Skeletal muscle tissue (tissue), 4 donors: ENCODE data around the gene OR8S1. TPM values are rescaled to one million over a fixed set of nuclear protein-coding genes. Genes with fewer than 3 reads are reported as not detected.
"Not testable (repeated sequence)": the region's sequence is repeated elsewhere in the genome, so short reads cannot be mapped to it uniquely, and the experiment has no call there.

Source experiments
- H3K27ac ChIP-seq: one replicate; pipeline ENCODE4 v1.7.0; 2013; ENCODE audit warnings: mild to moderate bottlenecking, low read depth, low read length, inconsistent platforms
- H3K27me3 ChIP-seq, 3 donors: one replicate each; pipeline ENCODE4 v1.7.0; 2013; ENCODE audit warnings: low read length in 3 of 3; ENCODE audit not compliant: control insufficient read depth in 3 of 3, insufficient read depth in 3 of 3
- H3K36me3 ChIP-seq, 3 donors: one replicate each; pipeline ENCODE4 v1.7.0; 2013; ENCODE audit warnings: low read length in 3 of 3; ENCODE audit not compliant: control insufficient read depth in 3 of 3, insufficient read depth in 3 of 3
- H3K4me1 ChIP-seq, 3 donors: one replicate each; pipeline ENCODE4 v1.7.0; 2013; ENCODE audit warnings: low read length in 3 of 3, mild to moderate bottlenecking in 3 of 3; ENCODE audit not compliant: control insufficient read depth in 3 of 3, insufficient read depth in 3 of 3
- H3K4me3 ChIP-seq, 3 donors: one replicate each; pipeline ENCODE4 v1.7.0; 2013; ENCODE audit warnings: low read length in 3 of 3
- H3K9ac ChIP-seq, 3 donors: one replicate each; pipeline ENCODE4 v1.7.0; 2013; ENCODE audit warnings: low read length in 3 of 3, mild to moderate bottlenecking in 3 of 3, moderate library complexity in 2 of 3, low read depth in 1 of 3
- H3K9me3 ChIP-seq, 3 donors: one replicate each; pipeline ENCODE4 v1.7.0; 2013; ENCODE audit warnings: low read length in 3 of 3; ENCODE audit not compliant: control insufficient read depth in 3 of 3
- total RNA-seq: library from RNA; depleted of rRNA; stranded (reverse); fragments of >200 nt; gene quantifications from one replicate; pipeline ENCODE4 v1.2.3, GENCODE V29; 2014
- donor health status: Osteomylitis.

The OR8S1 gene
- total RNA-seq, 1 donor from 2014 or later: not detected

DNA sequence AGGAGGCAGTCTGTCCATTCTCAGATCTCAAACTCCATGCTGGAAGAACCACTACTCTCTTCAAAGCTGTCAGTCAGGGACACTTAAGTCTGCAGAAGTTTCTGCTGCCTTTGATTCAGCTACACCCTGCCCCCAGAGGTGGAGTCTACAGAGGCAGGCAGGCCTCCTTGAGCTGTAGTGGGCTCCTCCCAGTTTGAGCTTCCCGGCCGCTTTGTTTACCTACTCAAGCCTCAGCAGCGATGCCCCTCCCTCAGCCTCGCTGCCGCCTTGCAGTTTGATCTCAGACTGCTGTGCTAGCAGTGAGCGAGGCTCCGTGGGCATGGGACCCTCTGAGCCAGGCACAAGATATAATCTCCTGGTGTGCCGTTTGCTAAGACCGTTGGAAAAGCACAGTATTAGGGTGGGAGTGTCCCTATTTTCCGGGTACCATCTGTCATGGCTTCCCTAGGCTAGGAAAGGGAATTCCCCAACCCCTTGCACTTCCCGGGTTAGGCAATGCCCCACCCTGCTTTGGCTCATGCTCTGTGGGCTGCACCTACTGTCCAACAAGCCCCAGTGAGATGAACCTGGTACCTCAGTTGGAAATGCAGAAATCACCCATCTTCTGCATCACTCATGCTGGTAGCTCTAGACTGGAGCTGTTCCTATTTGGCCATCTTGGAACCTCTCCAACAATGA, 28.4 kb downstream of the OR8S1 start:
- not testable (repeated sequence) for H3K4me3 ChIP-seq, H3K9me3 ChIP-seq, H3K27me3 ChIP-seq, H3K27ac ChIP-seq, H3K9ac ChIP-seq, H3K4me1 ChIP-seq, H3K36me3 ChIP-seq

DNA sequence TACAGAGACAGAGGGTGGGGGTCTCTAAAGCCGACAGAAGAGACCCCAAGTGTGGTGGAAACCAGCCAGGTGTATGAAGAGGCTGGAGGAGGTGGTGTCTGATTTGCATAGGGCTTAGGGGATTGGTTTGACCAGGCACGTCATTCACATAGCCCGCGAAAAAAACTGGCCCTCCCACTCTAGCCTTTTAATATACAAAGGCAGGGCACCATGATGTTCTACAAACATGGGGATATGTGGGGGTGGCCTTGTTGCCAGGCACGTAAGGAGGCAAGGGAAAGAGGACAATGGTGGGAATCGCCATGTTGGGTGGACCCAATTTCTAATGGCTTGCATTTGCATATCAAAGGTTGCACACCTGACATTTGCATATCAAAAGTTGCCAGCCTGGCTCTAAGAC, 31.2 kb downstream of the OR8S1 start:
- no peaks in the 10 kb centered on the region for H3K9me3 ChIP-seq
- no peak overlapping the region for H3K9ac ChIP-seq
- no peak overlapping the region for H3K27ac ChIP-seq
- H3K27me3 ChIP-seq: no peaks in the 10 kb centered on the region
- H3K4me3 ChIP-seq: no peak overlapping the region
- no peaks in the 10 kb centered on the region for H3K4me1 ChIP-seq
- H3K36me3 ChIP-seq: no peaks in the 10 kb centered on the region

DNA sequence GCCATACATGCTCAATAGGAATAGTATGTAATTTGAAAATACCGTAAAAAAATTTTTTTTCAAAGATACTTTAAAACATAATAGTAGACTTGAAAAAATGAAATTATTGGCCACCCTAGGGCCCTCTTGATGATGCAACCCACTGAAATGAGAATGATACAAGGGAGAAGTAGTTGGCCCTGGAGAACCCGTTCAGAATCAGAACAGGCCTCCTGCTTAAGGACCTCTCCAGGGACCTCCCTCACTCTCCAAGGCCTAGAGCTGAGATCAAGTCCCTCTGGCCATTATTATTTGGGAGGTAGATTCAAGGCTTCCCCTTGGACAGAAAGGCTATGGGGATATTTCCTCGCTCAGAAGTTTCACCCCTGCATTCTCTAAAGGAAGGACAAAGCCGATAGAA, 32.5 kb downstream of the OR8S1 start:
- H3K9me3 ChIP-seq: no peaks in the 10 kb centered on the region
- H3K4me3 ChIP-seq: no peak overlapping the region
- H3K27me3 ChIP-seq: peaks cover 0 to 3% (median 3%) of the 10 kb centered on the region in 3 donors
- no peak overlapping the region for H3K9ac ChIP-seq
- no peak overlapping the region for H3K27ac ChIP-seq
- H3K4me1 ChIP-seq: no peaks in the 10 kb centered on the region
- H3K36me3 ChIP-seq: no peaks in the 10 kb centered on the region

DNA sequence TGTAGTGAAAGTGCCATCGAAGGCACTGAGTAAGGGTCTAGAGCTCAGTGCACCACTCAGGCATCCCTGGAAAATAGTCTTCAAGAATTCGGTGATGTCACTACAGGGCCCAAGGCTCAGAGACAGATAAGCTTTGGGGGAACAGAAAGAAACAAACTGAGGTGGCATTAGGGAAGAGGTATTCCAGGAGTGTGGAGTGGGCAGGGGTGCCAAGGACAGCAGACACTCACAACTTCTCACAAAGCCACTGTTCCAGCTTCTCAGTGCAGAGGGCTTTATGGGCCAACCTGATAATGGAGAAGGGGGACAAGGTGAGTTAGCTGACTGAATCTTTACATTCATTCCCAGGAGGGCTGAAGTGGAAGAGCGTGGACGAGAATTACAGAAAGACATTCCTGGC, 42.3 kb downstream of the OR8S1 start:
- H3K4me3 ChIP-seq: no peak overlapping the region
- H3K9me3 ChIP-seq: no peaks in the 10 kb centered on the region
- no peaks in the 10 kb centered on the region for H3K4me1 ChIP-seq
- no peak overlapping the region for H3K27ac ChIP-seq
- H3K27me3 ChIP-seq: peaks cover 0 to 6% (median 5%) of the 10 kb centered on the region in 3 donors
- no peak overlapping the region for H3K9ac ChIP-seq
- no peaks in the 10 kb centered on the region for H3K36me3 ChIP-seq

DNA sequence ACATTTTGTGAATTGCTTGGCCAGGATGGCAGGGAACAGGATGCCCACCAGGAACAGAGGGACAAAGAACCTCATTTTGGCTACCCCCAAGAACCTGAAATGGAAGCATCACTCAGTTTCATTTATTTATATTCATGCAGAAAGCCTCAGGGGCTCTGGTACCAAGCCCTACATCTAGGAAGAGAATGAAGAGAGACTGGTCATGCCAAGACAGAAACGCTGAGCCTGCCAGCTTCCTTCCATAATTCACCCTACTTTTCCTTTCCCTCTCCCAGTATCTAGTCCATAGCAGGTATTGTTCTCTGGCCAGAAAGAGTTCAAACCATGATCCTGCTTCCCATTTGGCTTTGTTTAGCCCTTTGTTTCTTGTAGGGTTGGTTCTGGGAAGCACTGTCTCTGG, 44.5 kb downstream of the OR8S1 start, which contains the start of gene LALBA:
Gene LALBA (minus strand): TSS at position 101 of the 400 bp plus-strand sequence. CDS start 26 bp downstream, at position 75.
- peaks cover 0 to 4% (median 4%) of the 10 kb centered on the region in 3 donors for H3K27me3 ChIP-seq
- H3K9me3 ChIP-seq: no peaks in the 10 kb centered on the region
- H3K9ac ChIP-seq: no peak within 1 kb of the TSS
- no peak within 1 kb of the TSS for H3K27ac ChIP-seq
- no peaks in the 10 kb centered on the region for H3K36me3 ChIP-seq
- H3K4me3 ChIP-seq: no peak within 1 kb of the TSS
- H3K4me1 ChIP-seq: no peaks in the 10 kb centered on the region

DNA sequence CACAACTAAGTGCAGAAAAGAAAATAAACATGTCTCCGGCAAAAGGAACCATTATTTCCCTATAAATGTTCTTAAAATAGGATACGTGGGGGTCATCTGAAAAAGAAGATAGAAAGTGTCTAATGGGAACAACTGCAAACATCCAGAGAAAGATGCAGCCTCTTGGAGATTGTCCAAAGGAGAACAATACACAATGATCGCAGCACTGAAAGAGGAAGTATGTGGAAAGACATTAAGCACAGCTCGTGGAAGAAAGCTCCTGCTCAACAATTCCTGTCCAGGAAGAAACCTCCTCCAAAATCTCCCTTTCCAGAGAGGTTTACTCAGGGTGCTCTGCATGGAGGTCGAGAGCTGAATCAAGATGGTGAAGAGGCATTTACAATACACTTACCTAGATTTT, 46.9 kb downstream of the OR8S1 start:
- Histone ChIP-seq H3K4me3 (no peak overlapping the region), H3K36me3 (no peaks in the 10 kb centered on the region), H3K27ac (no peak overlapping the region), H3K9ac (no peak overlapping the region), H3K27me3 (peaks cover 0 to 4% (median 3%) of the 10 kb centered on the region in 3 donors), H3K4me1 (no peaks in the 10 kb centered on the region), H3K9me3 (no peaks in the 10 kb centered on the region)

Other genes with a start within 250 kb of the OR8S1 start
- gene ZNF641, start 174.7 kb upstream of the OR8S1 start, total RNA-seq: 16.7 TPM
- not detected for gene ANP32D, start 53.1 kb upstream of the OR8S1 start, total RNA-seq
- not detected for gene C12orf54, start 43.1 kb upstream of the OR8S1 start, total RNA-seq
- gene LALBA, start 44.4 kb downstream of the OR8S1 start, total RNA-seq: not detected
- gene KANSL2, start 156.6 kb downstream of the OR8S1 start, total RNA-seq: 53.8 TPM
- 27.7 TPM for gene CCNT1, start 191.1 kb downstream of the OR8S1 start, total RNA-seq